ENCODE data around the gene POU6F2. TPM values are rescaled to one million over a fixed set of nuclear protein-coding genes. Genes with fewer than 3 reads are reported as not detected.
A peak's percentile ranks its signal among the peaks of the same experiment; 100 is the strongest.
"Not testable (repeated sequence)": the region's sequence is repeated elsewhere in the genome, so short reads cannot be mapped to it uniquely, and the experiment has no call there.

The POU6F2 gene, protein sequence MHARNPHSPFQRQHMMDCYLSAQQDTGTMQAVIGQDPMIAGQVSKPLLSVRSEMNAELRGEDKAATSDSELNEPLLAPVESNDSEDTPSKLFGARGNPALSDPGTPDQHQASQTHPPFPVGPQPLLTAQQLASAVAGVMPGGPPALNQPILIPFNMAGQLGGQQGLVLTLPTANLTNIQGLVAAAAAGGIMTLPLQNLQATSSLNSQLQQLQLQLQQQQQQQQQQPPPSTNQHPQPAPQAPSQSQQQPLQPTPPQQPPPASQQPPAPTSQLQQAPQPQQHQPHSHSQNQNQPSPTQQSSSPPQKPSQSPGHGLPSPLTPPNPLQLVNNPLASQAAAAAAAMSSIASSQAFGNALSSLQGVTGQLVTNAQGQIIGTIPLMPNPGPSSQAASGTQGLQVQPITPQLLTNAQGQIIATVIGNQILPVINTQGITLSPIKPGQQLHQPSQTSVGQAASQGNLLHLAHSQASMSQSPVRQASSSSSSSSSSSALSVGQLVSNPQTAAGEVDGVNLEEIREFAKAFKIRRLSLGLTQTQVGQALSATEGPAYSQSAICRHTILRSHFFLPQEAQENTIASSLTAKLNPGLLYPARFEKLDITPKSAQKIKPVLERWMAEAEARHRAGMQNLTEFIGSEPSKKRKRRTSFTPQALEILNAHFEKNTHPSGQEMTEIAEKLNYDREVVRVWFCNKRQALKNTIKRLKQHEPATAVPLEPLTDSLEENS
- polyA plus RNA-seq: not detected

DNA sequence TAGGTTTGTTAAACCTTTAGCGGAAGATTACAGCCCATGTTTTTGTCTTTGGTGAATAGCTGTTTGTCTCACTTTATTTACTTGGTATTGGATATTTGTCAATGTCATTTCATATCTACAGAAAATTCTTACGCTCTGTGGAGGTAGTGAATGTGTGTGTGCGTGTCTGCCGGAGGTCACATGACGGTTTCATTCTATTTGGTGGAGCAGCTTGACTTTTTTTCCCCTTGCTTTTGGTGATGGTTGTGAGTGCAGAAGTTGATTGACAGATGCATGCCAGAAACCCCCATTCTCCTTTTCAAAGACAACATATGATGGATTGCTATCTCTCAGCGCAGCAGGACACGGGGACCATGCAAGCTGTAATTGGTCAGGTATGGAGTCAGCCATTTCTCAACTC lies at the start of gene POU6F2:
POU6F2 (plus strand) TSS at position 225 of the 400 bp plus-strand sequence; CDS start at position 270, 45 bp downstream.
- H3K27me3 Mint-ChIP-seq: peaks cover 21% of the 10 kb centered on the region
- H3K36me3 Mint-ChIP-seq: no peaks in the 10 kb centered on the region
- no peak within 1 kb of the TSS for H3K27ac Mint-ChIP-seq
- no peak within 1 kb of the TSS for H3K4me3 Mint-ChIP-seq
- H3K9me3 Mint-ChIP-seq: peaks cover 0 to 2% (median 0%) of the 10 kb centered on the region in 3 donors
- no peaks in the 10 kb centered on the region for H3K4me1 Mint-ChIP-seq

DNA sequence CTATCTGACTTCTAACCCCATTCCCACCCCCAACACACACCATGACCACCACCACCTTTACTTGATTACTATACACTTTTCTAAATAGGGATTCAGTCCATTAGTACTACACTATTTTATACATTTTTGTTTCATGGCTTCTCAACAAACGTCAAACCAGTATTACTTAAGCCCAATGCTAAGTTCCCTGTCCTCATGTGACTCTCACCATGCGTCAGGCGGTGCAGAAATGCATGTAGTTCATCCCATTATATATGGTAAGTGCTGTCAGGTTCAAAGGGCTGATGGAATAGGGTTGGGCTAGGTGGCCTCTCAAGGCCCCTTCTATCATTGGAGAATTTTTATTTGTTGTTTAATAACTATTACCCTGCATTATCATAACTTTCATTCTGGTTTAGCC lies 49.2 kb upstream of the POU6F2 start:
- Mint-ChIP-seq H3K9me3 (no peaks in the 10 kb centered on the region), H3K27ac (no peak overlapping the region), H3K27me3 (peaks cover 3% of the 10 kb centered on the region), H3K4me1 (peaks cover 0 to 4% (median 3%) of the 10 kb centered on the region in 3 donors), H3K4me3 (no peak overlapping the region), H3K36me3 (no peaks in the 10 kb centered on the region)

DNA sequence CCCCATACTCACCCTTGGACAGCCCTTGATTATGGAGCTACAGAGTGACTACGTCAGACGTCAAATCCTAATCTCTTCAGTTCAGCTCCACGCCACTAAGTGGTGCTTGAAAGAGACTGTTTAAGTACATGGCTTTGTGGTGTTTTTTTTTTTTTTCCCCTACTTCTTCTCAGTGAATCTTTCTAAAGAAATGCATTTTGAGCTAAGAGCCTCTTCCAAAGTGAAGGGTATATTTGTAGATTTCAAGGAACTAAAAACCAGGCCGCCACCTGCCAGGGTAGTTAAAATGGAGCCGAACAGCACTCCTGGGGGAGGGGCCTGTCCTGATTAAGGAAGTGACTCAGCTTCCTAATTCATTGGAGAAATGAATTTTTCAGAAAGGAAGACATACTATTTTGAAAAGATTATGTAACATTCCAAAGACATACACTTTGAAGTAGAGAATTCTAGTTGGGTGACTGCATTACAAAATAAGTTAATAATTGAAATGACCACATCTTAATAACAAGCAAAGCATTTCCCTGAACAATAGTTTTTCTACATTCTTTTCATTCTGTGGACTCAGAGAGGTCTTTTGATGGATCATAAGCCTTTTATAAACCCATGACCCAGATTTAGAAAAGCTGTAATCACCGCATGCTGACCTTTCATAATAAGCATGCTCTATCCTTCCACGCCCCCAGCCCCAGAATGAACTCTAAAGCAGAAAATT lies 48.1 kb upstream of the POU6F2 start:
- H3K4me3 Mint-ChIP-seq: no peak overlapping the region
- no peaks in the 10 kb centered on the region for H3K36me3 Mint-ChIP-seq
- H3K27ac Mint-ChIP-seq: no peak overlapping the region

DNA sequence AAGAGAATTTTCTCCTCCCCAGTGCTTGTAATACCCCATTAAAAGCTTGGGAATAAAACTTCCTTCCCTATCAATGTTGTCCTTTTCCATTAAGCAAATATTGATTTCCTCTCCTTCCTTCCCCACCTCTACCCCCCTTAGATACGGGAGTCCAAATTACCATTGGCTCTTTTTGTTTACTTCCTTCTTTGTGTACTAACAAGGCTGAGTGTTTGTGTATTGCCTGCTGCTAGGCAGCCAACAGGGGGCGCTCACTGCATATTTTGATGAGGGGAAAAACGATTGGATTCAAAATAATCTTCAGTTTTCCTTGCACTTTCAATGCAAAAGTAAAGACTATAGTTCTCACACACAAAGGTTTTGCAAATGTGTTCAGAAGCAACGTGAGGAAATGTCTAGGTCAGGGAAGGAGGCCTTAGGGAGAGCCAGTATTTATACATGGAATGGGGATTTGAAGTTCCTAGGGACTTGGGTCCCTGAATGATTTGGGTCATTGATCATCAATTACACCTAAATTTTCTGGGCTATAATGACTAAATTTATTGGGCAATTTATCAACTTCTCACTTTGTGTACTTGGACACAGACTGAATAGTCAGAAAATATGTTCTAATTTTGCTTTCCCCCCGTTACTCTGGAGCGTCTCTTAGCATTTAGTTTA lies 45.1 kb upstream of the POU6F2 start:
- Mint-ChIP-seq H3K4me3 (no peak overlapping the region), H3K4me1 (peaks cover 0 to 4% (median 3%) of the 10 kb centered on the region in 3 donors), H3K27me3 (no peaks in the 10 kb centered on the region), H3K36me3 (no peaks in the 10 kb centered on the region), H3K9me3 (peaks cover 0 to 2% (median 0%) of the 10 kb centered on the region in 3 donors), H3K27ac (no peak overlapping the region)

More for the DNA sequence above, 48.1 kb upstream of the POU6F2 start:
- H3K27me3 Mint-ChIP-seq: peaks cover 3% of the 10 kb centered on the region
- H3K9me3 Mint-ChIP-seq: no peaks in the 10 kb centered on the region
- peaks cover 0 to 4% (median 3%) of the 10 kb centered on the region in 3 donors for H3K4me1 Mint-ChIP-seq

DNA sequence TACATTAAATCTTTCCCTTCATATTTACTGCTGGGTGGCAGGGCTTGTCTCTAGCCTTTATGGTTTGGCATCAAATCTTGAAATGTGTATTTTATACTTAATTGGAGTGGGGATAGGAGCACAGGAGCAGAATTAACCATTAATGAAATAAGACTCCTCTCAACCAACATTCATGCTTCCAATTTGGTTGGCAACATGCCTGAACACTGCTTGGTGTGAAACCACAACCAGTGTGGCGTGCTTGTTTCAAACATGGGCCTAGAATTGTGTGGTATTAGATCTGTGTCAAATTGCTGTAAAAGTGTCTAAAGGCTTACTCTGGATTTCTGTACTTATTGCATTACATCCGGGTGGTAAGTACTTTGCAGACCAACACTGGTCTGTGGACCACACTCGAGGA lies 43.7 kb upstream of the POU6F2 start:
- no peaks in the 10 kb centered on the region for H3K27me3 Mint-ChIP-seq
- H3K4me3 Mint-ChIP-seq: no peak overlapping the region
- H3K4me1 Mint-ChIP-seq: peaks cover 0 to 3% (median 3%) of the 10 kb centered on the region in 3 donors

DNA sequence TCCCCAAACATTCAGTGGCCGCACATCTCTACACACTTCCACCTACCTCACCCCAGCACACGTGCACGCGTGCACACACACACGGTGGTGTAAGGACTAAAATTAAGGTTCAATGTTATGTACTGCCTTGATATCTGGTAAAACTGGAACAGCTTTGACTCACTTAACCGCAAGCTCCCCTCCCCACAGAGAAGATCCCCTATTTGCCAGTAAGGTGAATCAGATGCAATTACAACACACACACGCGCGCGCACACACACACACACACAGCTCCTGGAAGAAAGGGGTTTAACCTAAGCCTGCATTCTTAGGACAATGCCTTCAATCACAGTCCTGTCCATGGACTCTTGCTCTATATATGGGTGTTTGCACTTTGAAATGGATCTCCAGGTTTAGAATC lies 43.2 kb upstream of the POU6F2 start:
- Mint-ChIP-seq H3K36me3 (no peaks in the 10 kb centered on the region), H3K4me1 (peaks cover 0 to 3% (median 3%) of the 10 kb centered on the region in 3 donors), H3K9me3 (peaks cover 0 to 2% (median 0%) of the 10 kb centered on the region in 3 donors), H3K4me3 (no peak overlapping the region), H3K27me3 (no peaks in the 10 kb centered on the region), H3K27ac (no peak overlapping the region)

More for the DNA sequence above, 43.7 kb upstream of the POU6F2 start:
- Mint-ChIP-seq H3K27ac (no peak overlapping the region), H3K36me3 (no peaks in the 10 kb centered on the region), H3K9me3 (peaks cover 0 to 2% (median 0%) of the 10 kb centered on the region in 3 donors)

DNA sequence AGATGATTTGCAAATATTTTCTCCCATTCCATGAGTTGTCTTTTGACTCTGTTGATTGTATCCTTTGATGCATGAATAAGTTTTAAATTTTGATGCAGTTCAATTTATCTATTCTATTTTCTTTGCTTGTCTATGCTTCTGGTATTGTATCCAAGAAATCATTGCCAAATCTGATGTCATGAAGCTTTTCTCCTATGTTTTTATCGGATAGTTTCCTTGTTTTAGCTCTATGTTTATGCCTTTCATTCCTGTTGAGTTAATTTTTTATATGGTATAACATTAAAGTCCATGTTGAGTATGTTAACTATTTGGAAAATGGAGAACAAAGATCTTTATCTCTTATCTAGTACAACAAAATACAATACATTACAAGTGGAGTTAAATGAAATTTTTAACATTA lies 41.1 kb upstream of the POU6F2 start:
- no peak overlapping the region for H3K4me3 Mint-ChIP-seq
- no peaks in the 10 kb centered on the region for H3K36me3 Mint-ChIP-seq
- peaks cover 0 to 2% (median 0%) of the 10 kb centered on the region in 3 donors for H3K9me3 Mint-ChIP-seq
- H3K4me1 Mint-ChIP-seq: peaks cover 0 to 3% (median 3%) of the 10 kb centered on the region in 3 donors
- peaks cover 2% of the 10 kb centered on the region for H3K27me3 Mint-ChIP-seq
- H3K27ac Mint-ChIP-seq: no peak overlapping the region

DNA sequence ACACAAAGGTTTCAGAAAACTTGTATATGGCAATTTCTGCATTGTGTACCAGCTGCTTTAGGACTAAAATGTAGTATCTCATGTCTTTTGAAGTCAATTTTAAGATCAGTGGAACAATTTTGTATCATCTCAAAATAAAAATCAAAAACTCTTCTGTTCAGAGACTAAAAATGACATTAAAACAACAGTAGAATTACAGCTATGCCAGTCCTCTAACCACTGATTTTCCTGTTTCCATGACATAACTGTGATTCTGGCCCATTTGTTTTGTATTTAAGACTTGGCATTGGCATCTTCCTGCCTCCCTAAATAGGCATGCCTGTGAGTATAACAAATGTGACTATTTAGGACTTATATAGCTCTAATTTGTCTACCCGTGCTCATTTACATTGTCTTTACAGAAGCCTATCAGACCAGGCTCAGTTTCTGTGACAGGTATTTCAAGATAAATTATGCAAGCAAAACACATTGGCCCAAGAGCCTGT lies 39.7 kb upstream of the POU6F2 start:
- no peaks in the 10 kb centered on the region for H3K4me1 Mint-ChIP-seq
- peaks cover 0 to 2% (median 0%) of the 10 kb centered on the region in 3 donors for H3K9me3 Mint-ChIP-seq
- H3K27ac Mint-ChIP-seq: no peak overlapping the region
- peaks cover 6% of the 10 kb centered on the region for H3K27me3 Mint-ChIP-seq
- no peak overlapping the region for H3K4me3 Mint-ChIP-seq
- no peaks in the 10 kb centered on the region for H3K36me3 Mint-ChIP-seq

DNA sequence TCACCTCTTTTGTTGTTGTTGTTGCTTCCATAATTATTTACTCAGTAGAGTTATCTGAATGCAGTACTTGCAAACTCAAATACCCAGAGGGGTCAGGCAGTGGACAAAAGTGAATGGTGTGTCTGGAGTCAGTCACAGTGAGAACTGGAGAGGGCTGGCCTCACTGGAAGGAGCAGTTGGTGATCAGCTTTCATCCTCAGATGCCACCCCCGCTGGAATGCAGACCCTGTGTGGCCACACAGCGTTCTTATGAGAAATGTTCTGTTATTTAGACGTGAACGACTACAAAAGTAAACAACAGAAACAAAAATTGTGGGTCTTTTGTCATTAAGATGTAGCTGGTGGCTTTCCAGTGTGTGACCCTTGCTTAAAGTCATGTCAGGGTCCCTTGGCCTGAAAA lies 39.1 kb upstream of the POU6F2 start:
- no peak overlapping the region for H3K4me3 Mint-ChIP-seq
- no peaks in the 10 kb centered on the region for H3K36me3 Mint-ChIP-seq
- H3K27ac Mint-ChIP-seq: no peak overlapping the region
- H3K27me3 Mint-ChIP-seq: peaks cover 6% of the 10 kb centered on the region
- peaks cover 0 to 2% (median 0%) of the 10 kb centered on the region in 3 donors for H3K9me3 Mint-ChIP-seq
- H3K4me1 Mint-ChIP-seq: no peaks in the 10 kb centered on the region

DNA sequence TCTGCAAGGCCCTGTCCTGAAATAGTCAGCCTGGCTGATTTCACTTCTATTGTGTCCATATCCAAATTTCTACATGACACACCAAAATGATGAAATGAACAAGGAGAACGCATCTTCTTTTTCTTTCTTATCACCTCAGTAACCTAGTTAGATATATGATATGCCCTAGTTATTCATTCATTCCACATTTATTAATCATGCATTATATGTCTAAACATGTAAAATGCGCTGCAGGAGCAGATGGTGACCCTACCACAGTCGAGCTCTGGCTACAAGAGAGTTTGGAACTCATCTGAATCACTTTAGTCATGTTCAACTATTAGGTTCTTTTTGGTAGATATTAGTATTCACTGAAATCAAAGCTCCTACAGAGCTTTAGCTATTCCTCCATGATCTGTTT lies 36.9 kb upstream of the POU6F2 start:
- H3K27ac Mint-ChIP-seq: no peak overlapping the region
- peak overlapping the region in 1 of 4 donors; percentile 21 for H3K4me3 Mint-ChIP-seq
- H3K36me3 Mint-ChIP-seq: no peaks in the 10 kb centered on the region
- H3K4me1 Mint-ChIP-seq: no peaks in the 10 kb centered on the region
- peaks cover 6% of the 10 kb centered on the region for H3K27me3 Mint-ChIP-seq
- peaks cover 0 to 2% (median 0%) of the 10 kb centered on the region in 3 donors for H3K9me3 Mint-ChIP-seq

DNA sequence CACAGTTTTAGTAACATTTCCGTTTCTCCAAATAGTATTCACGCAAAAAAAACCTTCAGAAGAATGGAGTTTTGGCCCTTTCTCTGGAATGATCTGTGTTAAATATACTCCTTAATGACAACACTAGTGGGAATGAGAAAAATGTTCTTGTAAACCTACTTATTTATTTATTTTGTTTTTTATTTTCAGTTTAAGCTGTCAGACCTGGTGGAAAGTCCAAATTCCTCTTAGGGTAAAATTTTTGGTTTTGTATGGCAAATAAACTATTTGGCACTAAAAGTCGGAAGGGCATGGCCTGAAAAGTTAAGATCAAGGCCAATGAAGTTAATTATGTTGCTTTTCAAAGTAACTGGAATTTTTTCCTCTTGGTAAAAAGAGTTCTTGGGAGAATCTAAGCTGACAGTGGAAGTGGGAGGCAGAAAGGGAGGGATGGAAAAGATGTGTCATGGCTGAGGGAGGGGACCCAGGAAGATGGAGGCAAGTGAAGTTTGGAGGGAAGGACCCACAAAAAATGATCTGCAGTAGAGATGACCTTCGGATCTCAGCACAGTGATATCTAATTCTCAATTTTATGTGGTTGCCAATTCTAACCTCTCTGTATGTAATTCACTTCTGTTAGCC lies 35.2 kb upstream of the POU6F2 start:
- H3K27me3 Mint-ChIP-seq: peaks cover 8% of the 10 kb centered on the region
- no peaks in the 10 kb centered on the region for H3K4me1 Mint-ChIP-seq
- no peaks in the 10 kb centered on the region for H3K9me3 Mint-ChIP-seq
- H3K36me3 Mint-ChIP-seq: no peaks in the 10 kb centered on the region
- no peak overlapping the region for H3K4me3 Mint-ChIP-seq
- H3K27ac Mint-ChIP-seq: no peak overlapping the region

DNA sequence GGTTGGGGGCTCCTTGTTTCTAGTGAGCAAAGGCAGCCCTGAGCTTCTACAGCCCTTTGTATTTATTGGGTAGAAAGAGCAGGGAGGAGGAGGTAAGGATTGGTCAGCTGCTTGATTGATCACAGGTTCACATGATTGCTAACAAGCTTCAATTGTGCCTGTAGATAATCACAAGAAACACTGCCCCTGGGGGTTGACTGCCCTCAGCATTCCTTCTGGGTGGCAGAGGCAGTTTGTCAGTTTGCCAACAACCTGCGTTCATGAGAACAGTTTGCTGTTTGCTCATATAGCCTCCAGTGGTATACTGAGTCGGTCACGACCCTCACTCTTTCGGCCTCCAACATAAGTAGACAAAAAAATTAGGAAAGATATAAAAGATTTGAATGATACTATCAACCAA lies 30.2 kb upstream of the POU6F2 start:
- not testable (repeated sequence) for H3K36me3 Mint-ChIP-seq, H3K9me3 Mint-ChIP-seq, H3K4me3 Mint-ChIP-seq, H3K27me3 Mint-ChIP-seq, H3K4me1 Mint-ChIP-seq, H3K27ac Mint-ChIP-seq

DNA sequence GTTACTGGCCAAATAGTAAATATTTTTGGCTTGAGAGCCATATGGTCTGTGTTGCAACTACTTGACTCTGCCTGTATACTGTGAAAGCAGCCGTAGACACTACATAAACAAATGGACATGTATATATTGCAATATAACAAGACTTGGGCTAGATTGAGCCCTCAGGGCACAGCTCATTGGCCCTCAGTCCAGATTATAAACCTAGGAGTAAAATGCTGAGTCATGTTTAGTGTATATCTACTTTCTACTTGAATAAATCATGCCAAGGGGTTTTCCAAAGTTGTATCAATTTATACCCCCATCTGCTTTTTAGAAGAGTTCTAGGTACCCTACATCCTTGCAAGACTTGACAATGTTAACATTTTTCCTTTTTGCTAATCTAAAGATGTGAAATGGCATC lies 27.4 kb upstream of the POU6F2 start:
- Mint-ChIP-seq H3K27me3 (peaks cover 6% of the 10 kb centered on the region), H3K36me3 (no peaks in the 10 kb centered on the region), H3K9me3 (no peaks in the 10 kb centered on the region), H3K4me3 (no peak overlapping the region), H3K4me1 (no peaks in the 10 kb centered on the region), H3K27ac (no peak overlapping the region)

DNA sequence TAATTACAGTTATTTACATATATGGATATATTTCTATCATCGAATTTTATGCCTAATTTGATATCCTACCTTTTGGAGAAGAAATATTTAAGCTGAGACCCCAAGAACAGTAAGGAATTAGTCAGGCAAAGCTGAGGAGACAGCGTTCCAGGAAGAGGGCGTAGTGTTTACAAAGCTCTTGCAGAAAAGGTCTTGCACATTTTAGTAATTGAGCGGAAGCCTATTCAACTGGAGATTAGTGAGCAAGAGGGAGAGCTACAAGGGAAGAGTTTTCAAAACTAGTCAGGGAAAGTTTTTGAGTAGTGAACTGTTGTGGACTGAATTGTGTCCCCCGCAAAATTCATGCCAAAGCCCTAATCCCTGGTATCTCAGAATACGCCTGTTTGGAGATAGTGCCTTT lies 26.5 kb upstream of the POU6F2 start:
- Mint-ChIP-seq H3K27ac (no peak overlapping the region), H3K4me3 (no peak overlapping the region), H3K36me3 (no peaks in the 10 kb centered on the region), H3K27me3 (peaks cover 4% of the 10 kb centered on the region), H3K4me1 (no peaks in the 10 kb centered on the region), H3K9me3 (no peaks in the 10 kb centered on the region)
